KOPT-K1 (cell line): ENCODE measurements around the gene TCEA2.

Source experiments
- H3K27ac ChIP-seq: fragments of 200-600 bp; sonication (generic); 2 replicates; pipeline ENCODE4 v1.5.1; 2016; ENCODE audit warnings: antibody characterized with exemption, mild to moderate bottlenecking, low read depth, low read length; ENCODE audit not compliant: poor library complexity, severe bottlenecking
- H3K36me3 ChIP-seq: fragments of 200-600 bp; sonication (generic); 2 replicates; pipeline ENCODE4 v1.5.1; 2017; ENCODE audit warnings: antibody characterized with exemption, mild to moderate bottlenecking, low read length, moderate library complexity; ENCODE audit not compliant: insufficient read depth
- H3K9me3 ChIP-seq: fragments of 200-600 bp; sonication (generic); 2 replicates; pipeline ENCODE4 v1.5.1; 2017; ENCODE audit warnings: antibody characterized with exemption, low read length, mild to moderate bottlenecking; ENCODE audit not compliant: insufficient read depth, poor library complexity, severe bottlenecking

The TCEA2 gene

DNA sequence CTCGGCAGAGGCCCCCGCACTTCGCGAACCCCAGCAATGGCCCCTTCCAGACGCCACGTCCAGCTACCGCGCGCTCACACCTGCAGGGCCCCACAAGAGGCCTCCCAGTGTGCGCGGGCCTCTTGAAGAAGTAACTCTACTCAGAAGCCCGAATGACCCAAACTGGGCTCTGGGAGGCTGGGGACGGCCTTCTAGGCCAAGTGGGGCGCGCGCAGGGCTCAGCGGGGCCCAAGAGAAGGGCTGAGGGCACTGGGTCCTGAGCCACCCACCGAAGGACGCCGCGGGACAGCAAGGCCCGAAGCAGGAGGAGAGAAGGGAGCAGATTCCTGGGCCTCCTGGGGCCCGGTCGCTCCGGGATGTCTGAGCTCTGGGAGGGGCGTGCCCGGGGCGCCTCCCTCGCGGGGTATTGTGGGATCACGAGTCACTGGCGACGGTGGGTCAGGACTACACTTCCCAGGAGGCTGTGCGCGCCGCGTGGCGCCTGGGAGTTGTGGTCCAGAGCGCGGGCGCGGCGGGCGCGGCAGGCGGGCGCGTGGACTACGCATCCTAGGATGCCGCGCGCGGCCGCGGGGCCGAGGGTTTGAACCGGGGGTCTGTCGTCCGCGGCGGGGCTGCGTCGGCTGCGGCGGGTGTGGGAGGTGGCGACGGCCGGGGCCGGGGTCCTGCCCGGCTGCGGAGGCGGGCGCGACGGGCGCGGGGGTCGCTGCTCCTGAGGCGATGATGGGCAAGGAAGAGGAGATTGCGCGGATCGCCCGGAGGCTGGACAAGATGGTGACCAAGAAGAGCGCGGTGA is at the start of gene TCEA2:
Gene TCEA2 (plus strand): TSS at position 603 of the 793 bp plus-strand sequence. CDS start 115 bp downstream, at position 718.
- peak within 1 kb of the TSS; percentile 58 for H3K27ac ChIP-seq
- no peaks in the 10 kb centered on the region for H3K36me3 ChIP-seq
- H3K9me3 ChIP-seq: no peaks in the 10 kb centered on the region

DNA sequence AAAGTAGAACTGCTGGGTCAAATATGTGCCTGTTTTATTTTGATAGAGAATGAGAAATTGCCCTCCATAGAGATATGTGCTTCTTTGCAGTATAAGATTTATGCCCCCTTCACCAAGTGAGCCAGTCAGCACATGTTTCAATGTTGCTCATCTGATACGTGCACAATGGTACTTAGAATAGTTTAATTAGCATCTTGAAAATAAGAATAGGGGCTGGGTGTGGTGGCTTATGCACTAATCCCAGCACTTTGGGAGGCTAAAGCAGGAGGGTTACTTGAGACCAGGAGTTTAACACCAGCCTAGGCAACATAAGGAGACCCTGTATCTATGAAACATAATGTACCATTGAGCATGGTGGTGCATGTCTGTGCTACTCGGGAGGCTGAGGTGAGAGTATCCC is 47.4 kb upstream of the TCEA2 start:
- Histone ChIP-seq H3K9me3 (peaks cover 10% of the 10 kb centered on the region), H3K27ac (no peak overlapping the region), H3K36me3 (peaks cover 89% of the 10 kb centered on the region)

DNA sequence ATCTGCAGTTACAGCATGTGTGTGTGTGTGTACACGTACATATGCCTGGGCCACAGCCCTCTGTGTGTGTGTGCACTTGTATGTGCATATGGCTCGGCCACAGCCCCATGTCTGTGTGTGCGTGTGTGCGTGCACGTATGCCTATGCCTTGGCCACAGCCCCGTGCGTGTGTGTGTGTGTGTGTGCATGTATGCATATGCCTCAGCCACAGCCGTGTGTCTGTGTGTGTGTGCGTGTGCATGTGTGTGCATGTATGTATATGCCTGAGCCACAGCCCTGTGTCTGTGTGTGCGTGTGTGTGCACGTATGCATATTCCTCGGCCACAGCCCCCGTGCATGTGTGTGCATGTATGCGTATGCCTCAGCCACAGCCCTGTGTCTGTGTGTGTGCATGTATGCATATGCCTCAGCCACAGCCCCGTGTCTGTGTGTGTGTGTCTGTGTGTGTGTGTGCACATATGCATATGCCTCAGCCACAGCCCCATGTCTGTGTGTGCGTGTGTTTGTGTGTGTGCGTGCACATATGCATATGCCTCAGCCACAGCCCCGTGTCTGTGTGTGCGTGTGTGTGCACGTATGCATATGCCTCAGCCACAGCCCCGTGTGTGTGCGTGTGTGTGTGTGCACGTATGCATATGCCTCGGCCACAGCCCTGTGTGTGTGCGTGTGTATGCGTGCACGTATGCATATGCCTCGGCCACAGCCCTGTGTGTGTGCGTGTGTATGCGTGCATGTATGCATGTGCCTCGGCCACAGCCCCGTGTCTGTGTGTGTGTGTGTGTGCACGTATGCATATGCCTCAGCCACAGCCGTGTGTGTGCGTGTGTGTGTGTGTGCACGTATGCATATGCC is 41.6 kb upstream of the TCEA2 start:
- Histone ChIP-seq H3K27ac (no peak overlapping the region), H3K36me3 (peaks cover 98% of the 10 kb centered on the region), H3K9me3 (no peaks in the 10 kb centered on the region)

DNA sequence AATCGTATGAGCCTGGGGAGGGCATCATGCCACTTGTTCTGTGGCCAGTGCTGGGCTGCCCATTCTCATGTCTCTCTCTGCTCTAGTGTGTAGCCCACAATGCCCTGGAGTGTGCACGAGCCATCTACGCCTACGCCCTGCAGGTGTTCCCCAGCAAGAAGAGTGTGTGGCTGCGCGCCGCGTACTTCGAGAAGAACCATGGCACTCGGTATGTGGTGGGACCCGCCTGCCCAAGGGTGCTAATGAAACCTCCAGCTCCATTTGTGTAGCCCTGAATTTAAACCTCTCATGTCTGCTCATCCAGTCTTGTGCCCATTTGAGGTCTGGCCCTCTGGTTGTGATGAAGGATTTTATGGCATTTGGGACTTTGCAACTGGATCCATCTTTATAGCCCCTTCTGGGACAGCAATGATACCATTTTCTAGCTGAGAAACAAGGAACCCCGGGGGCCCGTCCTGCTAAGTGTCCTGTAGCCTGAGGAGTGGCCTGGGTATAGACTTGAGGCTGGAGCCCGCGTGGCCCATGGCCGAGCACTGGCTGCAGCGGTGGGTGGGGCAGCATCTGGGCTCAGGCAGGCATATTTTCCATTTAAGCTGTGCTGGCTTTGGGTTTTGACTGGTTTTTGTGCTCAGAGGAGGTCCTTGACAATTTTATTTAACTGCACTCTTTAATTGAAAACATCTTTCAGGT is 40.2 kb upstream of the TCEA2 start:
- Histone ChIP-seq H3K9me3 (no peaks in the 10 kb centered on the region), H3K36me3 (peaks cover 98% of the 10 kb centered on the region), H3K27ac (no peak overlapping the region)

DNA sequence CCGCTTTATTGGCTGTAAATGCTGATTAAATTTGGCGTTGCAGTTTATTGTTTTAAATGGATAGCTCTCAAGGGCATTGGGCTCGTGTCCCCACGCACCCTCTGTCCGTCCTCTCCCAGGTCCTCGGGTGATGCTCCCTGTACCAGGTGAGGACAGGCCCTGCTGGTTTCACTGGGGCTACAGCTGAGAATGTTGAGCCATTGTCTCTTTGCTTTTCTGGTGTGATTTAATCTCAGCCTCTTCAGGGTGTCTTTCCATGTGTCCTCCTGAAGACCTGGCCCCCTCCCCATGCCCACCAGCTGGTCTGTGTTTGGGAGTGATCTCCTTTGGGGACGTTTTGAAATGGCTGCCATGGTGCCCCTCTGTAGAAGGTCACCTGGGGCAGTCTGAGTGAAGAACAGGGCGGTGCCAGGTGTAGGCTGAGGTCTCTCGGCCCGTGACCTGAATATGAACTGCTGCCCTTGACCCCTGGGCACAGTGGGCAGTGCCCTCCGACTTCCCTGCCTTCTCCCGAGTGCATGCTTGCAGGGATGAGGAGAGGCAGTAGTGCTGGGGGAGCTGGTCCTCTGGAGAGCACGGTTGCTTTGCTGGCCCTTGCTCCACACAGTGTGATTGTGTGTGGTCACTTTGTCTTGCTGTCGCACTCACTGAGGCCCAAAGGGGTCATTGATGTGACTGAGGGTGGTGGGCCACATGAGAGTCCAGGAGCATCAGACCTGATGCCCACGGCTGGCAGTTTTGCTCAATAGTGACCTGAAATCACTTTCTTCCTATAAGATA is 39.4 kb upstream of the TCEA2 start:
- no peak overlapping the region for H3K27ac ChIP-seq
- no peaks in the 10 kb centered on the region for H3K9me3 ChIP-seq
- peaks cover 98% of the 10 kb centered on the region for H3K36me3 ChIP-seq

DNA sequence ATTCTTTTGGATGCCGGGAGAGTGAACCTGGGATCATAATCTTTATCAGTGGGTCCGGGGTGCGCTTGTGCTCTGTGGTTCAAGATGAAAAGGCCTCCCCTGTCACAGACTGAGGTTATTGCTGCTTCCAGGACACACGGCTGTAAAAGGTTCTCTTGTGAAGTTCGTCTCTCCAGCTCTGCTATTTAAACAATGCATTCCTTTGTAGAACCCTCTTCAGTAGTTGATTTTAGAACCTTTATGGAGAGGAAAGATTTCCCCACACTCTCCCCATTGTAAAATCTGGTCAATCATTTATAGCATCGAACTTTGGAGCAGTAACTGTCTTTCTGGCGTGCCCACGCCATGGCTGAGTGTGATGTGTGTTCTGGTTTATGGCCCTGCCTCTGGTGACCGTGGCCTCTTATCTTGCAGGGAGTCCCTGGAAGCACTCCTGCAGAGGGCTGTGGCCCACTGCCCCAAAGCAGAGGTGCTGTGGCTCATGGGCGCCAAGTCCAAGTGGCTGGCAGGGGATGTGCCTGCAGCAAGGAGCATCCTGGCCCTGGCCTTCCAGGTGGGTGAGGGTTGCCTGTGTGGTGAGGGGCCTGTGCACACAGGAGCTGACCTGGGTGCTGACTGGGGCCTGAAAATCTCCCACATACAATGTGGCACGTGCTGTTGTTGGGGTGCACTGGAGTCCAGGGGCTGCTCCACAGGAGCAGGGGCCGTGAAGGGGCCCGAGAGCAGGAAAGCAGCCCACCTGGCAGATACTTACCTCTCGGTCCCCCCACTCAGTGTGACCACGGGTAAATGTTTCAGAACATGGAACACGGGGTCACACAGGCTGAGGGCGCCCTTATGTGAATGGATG is 38.6 kb upstream of the TCEA2 start:
- H3K36me3 ChIP-seq: peaks cover 98% of the 10 kb centered on the region
- H3K9me3 ChIP-seq: no peaks in the 10 kb centered on the region
- no peak overlapping the region for H3K27ac ChIP-seq

DNA sequence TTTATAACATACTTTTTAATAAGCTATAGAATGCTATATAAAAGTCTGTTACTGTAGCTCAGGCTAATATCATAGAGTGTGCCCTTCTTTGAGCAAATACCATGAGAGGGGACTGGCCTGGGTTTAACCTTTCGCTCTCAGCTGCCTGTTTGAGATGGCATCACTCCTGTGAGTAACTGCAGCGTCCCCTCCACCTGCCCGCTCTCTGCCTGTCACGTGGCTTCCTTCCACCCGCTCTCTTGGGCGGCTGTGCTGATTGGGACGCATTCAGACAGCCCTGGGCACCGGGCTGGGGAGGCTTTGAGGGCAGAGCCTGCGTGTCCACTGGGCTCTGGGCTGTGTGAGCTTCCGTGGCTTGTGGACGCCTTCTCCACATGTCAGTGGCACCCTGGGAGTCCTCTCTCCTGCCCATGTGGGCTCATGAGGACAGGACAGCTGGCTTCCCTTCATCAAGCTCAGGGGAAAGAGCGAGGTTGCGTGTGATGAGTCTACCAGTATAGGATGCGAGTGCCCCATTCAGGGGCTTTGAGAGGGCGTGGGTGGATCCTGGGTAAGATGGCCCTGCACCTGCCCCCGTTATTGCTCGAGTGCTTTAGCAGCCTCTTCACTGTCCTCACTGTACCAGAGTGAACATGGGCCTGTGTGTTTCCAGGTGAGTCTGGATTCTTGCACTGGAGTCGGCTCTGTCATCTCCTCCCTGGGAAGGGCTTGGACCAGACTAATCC is 37.7 kb upstream of the TCEA2 start:
- peaks cover 98% of the 10 kb centered on the region for H3K36me3 ChIP-seq
- no peaks in the 10 kb centered on the region for H3K9me3 ChIP-seq
- no peak overlapping the region for H3K27ac ChIP-seq

DNA sequence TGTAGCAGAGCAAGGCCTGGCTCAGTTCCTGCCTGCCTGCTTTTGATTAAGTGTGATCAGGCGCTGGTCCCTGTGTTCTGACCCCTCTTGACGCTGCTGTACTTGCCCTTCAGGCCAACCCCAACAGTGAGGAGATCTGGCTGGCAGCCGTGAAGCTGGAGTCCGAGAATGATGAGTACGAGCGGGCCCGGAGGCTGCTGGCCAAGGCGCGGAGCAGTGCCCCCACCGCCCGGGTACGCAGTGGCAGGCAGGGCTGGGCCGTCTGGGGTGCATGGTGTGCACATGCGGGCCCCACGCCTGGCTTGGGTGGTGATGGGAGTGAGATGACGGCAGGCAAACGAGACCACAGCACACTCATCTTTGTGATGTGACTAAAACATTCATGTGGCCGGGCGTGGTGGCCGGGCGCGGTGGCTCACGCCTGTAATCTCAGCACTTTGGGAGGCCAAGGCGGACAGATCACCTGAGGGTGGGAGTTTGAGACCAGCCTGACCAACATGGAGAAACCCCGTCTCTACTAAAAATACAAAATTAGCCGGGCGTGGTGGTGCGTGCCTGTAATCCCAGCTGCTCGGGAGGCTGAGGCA is 37.1 kb upstream of the TCEA2 start:
- Histone ChIP-seq H3K36me3 (peaks cover 100% of the 10 kb centered on the region), H3K9me3 (no peaks in the 10 kb centered on the region), H3K27ac (no peak overlapping the region)

DNA sequence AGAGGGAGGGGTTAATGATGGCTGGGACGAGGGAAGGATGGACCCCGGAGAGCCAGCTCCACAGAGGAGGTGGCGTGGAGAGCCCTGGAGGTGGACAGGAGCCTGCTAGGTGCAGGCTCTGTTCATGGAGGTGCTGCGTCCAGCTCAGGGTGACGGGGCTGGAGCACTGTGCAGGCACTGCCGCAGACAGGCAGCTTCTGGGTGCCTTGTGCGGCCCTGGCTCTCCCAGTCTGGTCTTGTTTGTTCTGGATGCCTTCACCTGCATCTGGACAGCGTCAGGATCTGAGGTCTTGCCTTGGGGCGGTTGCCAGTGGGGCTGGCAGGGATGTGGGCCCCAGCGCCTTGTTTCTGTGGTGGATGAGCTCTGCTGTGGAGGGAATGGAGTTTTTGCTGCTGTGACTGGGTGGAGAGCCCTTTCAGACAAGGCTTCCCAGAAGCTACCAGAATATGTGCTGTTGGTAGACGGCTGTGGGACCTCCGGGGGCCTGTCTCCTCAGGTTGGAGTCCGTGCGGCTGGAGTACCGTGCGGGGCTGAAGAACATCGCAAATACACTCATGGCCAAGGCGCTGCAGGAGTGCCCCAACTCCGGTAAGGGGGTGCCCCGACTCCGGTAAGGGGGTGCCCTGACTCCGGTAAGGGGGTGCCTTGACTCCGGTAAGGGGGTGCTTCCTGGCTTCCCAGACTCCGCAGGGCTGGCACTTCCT is 34.9 kb upstream of the TCEA2 start:
- peaks cover 99% of the 10 kb centered on the region for H3K36me3 ChIP-seq
- no peaks in the 10 kb centered on the region for H3K9me3 ChIP-seq
- no peak overlapping the region for H3K27ac ChIP-seq

DNA sequence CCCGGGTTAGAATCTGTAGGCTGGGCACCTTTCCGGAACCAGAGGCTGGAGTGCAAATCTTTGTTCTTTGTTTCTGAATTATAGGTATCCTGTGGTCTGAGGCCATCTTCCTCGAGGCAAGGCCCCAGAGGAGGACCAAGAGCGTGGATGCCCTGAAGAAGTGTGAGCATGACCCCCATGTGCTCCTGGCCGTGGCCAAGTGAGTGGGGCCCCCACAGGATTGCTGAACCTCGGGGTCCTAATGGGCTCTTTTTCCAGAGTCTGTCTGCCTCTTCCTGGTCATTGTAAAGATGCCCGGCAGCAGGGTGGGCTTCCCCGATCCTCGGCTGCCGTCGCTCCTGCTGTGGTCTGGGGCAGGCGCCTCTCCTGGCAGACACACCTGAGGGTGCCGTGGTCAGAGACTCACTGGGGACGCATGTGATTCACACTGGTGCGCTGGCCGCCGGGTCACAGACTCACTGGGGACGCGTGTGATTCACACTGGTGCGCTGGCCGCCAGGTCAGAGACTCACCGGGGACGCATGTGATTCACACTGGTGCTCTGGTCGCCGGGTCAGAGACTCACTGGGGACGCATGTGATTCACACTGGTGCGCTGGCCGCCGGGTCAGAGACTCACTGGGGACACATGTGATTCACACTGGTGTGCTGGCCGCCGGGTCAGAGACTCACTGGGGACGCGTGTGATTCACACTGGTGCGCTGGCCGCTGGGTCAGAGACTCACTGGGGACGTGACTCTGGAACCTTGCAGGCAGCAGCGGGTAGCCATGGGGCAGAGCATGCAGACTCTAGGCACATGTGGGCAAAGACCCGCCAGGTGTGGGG is 33.5 kb upstream of the TCEA2 start:
- H3K36me3 ChIP-seq: peaks cover 99% of the 10 kb centered on the region

DNA sequence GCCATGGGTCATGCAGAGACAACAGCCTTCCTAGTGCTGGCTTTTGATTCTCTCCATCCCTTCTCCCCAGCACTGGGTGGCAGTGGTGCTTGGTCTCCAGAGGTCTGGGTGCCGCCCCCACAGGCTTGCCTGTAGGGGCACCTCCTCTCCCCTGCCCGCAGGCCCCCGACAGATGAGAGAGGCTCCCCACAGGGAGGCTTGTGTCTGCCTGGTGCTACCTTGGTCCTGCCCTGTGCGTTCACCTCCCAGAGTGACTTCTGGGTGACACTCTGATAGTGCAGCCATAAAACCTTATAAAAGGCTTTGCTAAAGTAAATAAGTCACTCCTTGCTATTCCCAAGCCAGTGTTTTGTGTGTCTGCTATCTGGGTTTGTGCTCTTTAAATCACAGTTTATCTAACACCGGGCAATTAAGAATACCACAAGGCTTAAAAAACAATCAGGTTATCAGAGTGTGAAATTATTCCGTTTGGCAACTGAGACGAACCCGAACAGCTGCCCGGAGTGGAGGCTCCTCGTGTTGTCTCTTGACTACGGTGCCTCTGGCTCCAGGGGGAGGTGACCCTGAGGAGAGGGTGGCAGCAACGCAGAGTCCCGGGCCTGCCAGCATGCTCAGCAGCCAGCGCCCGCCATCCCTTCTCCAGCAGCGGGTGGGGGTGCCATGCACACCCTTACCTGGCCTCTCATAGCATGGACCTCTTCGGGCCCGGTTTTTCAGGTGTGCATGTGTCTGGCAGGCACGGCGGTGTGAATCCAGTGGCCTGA is 32.4 kb upstream of the TCEA2 start:
- Histone ChIP-seq H3K27ac (no peak overlapping the region), H3K9me3 (no peaks in the 10 kb centered on the region), H3K36me3 (peaks cover 88% of the 10 kb centered on the region)

More for the DNA sequence above, 33.5 kb upstream of the TCEA2 start:
- Histone ChIP-seq H3K9me3 (no peaks in the 10 kb centered on the region), H3K27ac (no peak overlapping the region)
